ENCODE data around the gene TRPM2.
A peak's percentile ranks its signal among the peaks of the same experiment; 100 is the strongest.
"Not testable (repeated sequence)": the region's sequence is repeated elsewhere in the genome, so short reads cannot be mapped to it uniquely, and the experiment has no call there.

Gene TRPM2

DNA sequence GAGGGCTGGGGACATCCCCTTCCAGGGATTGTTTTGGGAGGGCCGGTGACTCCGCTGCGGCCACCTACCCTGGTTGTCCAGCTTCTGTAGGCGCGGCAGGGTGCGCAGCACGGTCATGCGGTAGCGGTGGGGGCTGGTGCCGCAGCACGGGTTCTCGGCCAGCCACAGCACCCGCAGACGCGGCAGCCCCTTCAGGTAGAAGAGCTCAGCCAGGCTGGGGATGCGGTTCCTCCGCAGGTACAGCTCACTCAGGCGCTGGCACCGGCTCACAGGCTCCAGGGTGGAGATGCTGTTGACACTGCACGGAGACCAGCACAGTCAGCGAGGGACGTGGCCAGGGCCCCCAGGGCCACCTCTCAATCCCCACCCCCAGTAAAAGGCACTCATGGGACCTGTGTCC is 20.5 kb upstream of the TRPM2 start:
- in situ Hi-C loops (cut with HindIII; ENCODE audit: low pct_unique_long_range_greater_than_20kb, low sequenced_read_pairs), result no loop called here

DNA sequence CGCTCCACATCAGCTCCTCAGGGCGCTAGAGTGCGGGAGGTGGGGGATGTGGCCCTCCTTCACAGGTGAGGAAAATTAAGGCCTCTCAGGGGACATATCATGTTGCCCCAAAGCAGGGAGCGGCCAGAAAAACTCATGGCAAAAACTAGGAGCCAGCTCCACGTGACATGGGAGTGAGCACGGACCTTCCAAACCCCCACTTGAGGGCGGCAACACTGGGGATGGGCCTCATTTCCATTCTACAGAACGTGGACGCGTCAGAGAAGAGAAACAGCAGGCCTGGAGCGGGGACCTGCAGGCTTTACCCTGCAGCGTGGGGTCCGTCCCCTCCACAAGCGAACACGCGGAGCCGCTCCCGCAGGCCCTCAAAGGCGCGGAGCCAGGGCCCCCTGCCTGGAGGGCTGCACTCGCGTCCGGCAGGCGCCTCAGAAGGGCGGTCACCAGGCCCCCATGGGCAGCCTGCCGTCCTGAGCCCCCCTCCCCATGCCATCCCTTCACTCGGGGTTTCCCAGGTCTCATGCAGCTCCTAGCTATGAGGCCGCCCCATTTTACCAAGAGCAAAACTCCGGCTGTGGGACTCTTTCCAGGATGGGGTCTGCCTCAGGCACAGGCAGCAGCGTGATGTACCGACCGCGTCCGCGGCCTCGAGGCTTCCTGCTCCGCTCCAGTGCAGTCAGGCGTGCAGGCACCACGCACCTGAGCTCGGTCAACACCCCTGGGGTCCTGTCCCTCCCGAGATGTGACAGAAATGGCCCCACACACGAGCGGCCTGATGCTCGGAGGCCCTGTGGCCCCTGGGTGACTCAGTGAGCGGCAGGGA is 19.7 kb upstream of the TRPM2 start:
- no peak for TF ChIP-seq JUND (IDR thresholded peaks at IDR 0.05; ENCODE audit: low read depth)
- no peak for DNase-seq (ENCODE audit: low read depth in 1 of 2, low spot score in 1 of 2)
- in situ Hi-C loops (cut with HindIII; ENCODE audit: low pct_unique_long_range_greater_than_20kb, low sequenced_read_pairs), result no loop called here

More for the DNA sequence above, 20.5 kb upstream of the TRPM2 start:
- no peak for DNase-seq (ENCODE audit: low read depth in 1 of 2, low spot score in 1 of 2)
- TF ChIP-seq JUND (IDR thresholded peaks at IDR 0.05; ENCODE audit: low read depth), result no peak

DNA sequence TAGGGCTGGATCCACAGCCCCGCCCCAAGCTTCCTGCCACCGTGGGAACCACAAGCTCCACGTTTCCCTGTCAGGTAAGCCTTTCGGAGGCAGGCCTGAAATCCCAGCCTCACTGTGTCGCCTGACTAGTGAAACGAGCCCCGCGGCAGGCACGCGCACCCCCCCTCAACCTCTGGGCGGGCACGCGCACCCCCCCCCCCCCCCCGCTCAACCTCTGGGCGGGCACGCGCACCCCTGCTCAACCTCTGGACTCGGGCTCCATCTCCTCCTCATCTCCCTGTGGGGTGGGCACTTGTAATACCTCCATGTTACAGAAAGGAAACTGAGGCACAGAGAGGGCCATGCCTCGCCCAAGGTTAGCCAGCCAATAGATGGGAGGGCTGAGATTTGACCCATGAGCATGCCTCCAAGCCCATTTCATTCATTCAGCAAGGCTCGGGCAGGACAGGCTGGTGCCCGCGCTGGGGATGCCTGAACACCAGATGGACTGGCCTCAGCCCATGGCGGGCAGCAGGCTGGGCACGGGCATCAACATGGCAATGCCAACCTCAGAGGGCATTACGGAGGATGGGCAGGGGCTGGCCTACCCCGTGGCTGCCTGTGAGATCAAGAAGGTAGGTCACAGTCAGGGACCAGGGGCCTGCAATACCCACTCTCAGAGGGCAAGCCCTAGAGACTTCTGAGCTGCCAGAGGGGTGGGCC is 18.9 kb upstream of the TRPM2 start:
- in situ Hi-C loops (cut with HindIII; ENCODE audit: low pct_unique_long_range_greater_than_20kb, low sequenced_read_pairs), result no loop called here
- DNase-seq (ENCODE audit: low read depth in 1 of 2, low spot score in 1 of 2), result peak in 1 of 2 experiments; percentile 29
- no peak for TF ChIP-seq JUND (IDR thresholded peaks at IDR 0.05; ENCODE audit: low read depth)

GRCh38 chr21:44335266-44336059 is 18.0 kb upstream of the TRPM2 start:
- no peak for DNase-seq (ENCODE audit: low read depth in 1 of 2, low spot score in 1 of 2)
- in situ Hi-C loops (cut with HindIII; ENCODE audit: low pct_unique_long_range_greater_than_20kb, low sequenced_read_pairs), result no loop called here
- TF ChIP-seq JUND (IDR thresholded peaks at IDR 0.05; ENCODE audit: low read depth), result no peak

- TF ChIP-seq JUND (IDR thresholded peaks at IDR 0.05; ENCODE audit: low read depth), result no peak
- DNase-seq (ENCODE audit: low read depth in 1 of 2, low spot score in 1 of 2), result no peak
- in situ Hi-C loops (cut with HindIII; ENCODE audit: low pct_unique_long_range_greater_than_20kb, low sequenced_read_pairs), result no loop called here
Measured at GRCh38 chr21:44337449-44337848, 16.0 kb upstream of the TRPM2 start.

GRCh38 chr21:44337941-44338895 is 15.2 kb upstream of the TRPM2 start:
- no peak for TF ChIP-seq JUND (IDR thresholded peaks at IDR 0.05; ENCODE audit: low read depth)
- peak; percentile 69 to 82 for DNase-seq (ENCODE audit: low read depth in 1 of 2, low spot score in 1 of 2)
- in situ Hi-C loops (cut with HindIII; ENCODE audit: low pct_unique_long_range_greater_than_20kb, low sequenced_read_pairs), result no loop called here

DNA sequence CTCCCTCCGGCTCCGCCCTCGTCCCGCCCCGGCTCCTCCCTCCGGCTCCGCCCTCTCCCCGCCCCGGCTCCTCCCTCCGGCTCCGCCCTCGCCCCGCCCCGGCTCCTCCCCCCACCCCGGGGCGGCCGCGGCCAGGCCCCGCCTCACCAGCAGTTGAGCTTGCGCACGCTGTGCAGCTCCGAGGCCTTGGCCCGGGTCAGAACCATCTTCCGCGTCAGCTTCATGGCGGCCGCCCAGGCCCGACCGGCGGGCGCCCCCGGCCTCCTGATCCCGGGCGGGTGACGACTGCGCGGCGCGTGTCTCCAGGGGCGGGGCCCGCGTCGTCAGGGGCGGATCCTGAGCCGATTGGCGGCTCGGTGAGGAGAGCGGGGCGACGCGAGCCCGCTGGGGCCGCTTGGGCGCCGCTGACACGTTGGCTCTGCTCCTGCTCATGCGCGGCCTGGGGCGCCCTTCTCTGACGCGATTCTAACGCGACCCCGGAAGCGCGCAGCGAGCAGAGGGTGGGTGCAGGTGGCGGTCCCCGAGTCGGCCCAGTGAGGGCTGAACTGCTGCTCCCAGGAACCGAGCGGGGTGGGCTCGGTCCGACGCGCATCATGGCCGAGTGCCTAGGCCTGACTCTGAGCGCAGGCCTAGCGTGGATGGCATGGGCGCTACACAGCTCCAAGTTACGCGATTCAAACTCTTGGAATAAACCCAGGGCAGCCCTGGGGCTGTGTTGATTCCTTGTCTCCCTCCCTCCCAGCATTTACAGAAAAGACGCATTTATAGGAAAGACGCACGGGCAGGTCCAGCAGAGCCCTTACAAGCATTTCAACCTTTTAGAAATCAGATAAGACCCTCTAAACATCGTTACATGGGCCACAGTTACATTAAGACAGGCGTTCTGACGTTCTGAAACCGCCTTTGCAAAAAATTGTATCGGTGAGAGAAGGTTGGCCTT is 14.2 kb upstream of the TRPM2 start, which contains the start of gene CFAP410:
Gene CFAP410 (minus strand): TSS at position 420 of the 940 bp plus-strand sequence. CDS start 196 bp downstream, at position 224.
- peak; percentile 87 to 96 for DNase-seq (ENCODE audit: low read depth in 1 of 2, low spot score in 1 of 2)
- in situ Hi-C loops (cut with HindIII; ENCODE audit: low pct_unique_long_range_greater_than_20kb, low sequenced_read_pairs), result no loop called here
- TF ChIP-seq JUND (IDR thresholded peaks at IDR 0.05; ENCODE audit: low read depth), result no peak

DNA sequence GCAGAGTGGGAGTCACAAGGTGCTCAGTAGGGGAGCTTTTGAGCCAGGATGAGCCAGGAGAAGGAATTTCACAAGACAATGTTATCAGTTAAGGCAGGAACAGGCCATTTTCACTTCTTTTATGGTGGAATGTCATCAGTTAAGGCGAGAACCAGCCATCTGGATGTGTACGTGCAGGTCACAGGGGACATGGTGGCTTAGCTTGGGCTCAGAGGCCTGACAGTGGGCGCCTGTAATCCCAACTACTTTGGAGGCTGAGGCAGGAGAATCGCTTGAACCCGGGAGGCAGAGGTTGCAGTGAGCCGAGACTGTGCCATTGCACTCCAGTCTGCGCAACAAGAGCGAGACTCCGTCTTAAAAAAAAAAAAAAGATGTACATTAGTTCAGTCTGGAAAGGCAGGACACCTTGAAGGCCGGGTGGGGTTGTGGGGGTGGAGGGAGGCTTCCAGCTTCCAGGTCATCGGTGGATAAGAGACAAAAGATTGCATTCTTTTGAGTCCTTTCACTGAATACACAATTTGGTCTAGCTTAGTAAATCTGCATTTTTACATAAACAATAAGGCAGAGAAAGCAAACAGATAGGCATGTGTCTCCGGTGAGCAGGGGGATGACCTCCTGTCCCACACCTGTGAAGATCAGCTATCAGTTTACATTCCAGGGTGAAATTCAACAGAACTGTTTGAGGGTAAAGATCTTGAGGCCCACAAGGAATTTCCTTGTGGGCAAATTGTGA is 11.5 kb upstream of the TRPM2 start:
- DNase-seq (ENCODE audit: low read depth in 1 of 2, low spot score in 1 of 2); in situ Hi-C loops (cut with HindIII; ENCODE audit: low pct_unique_long_range_greater_than_20kb, low sequenced_read_pairs): not testable (repeated sequence)

GRCh38 chr21:44342981-44343380 is 10.4 kb upstream of the TRPM2 start:
- in situ Hi-C loops (cut with HindIII; ENCODE audit: low pct_unique_long_range_greater_than_20kb, low sequenced_read_pairs); DNase-seq (ENCODE audit: low read depth in 1 of 2, low spot score in 1 of 2): not testable (repeated sequence)

- in situ Hi-C loops (cut with HindIII; ENCODE audit: low pct_unique_long_range_greater_than_20kb, low sequenced_read_pairs), result no loop called here
- no peak for DNase-seq (ENCODE audit: low read depth in 1 of 2, low spot score in 1 of 2)
- TF ChIP-seq JUND (IDR thresholded peaks at IDR 0.05; ENCODE audit: low read depth), result no peak
Measured at GRCh38 chr21:44344541-44345183, 8.8 kb upstream of the TRPM2 start.
